GM12878 (cell line): ENCODE data around the gene LIMS1. TPM values are rescaled to one million over a fixed set of nuclear protein-coding genes. Genes with fewer than 3 reads are reported as not detected.

Source experiments
- ATAC-seq: fragments of 200-7000 bp; cut with Tn5 transposase; 3 replicates; pipeline ENCODE4 v1.9.1; 2020; ENCODE audit warnings: mild to moderate bottlenecking, moderate library complexity
- BruUV-seq: library from RNA; stranded (reverse); fragments of 400-500 nt; replicated peaks from 2 replicates; lab custom pipeline; 2021; lab: Mats Ljungman, UMichigan
- CTCF ChIA-PET: fragments of 300-600 bp; sonication (Branson Sonifier 250); formaldehyde crosslinking; extraction: SDS; loops from one replicate; lab custom pipeline; 2021; ENCODE audit warnings: inconsistent platforms; lab: Yijun Ruan, JAX
- POLR2A ChIA-PET: fragments of 350-600 bp; formaldehyde crosslinking; extraction: SDS; loops from one replicate; lab custom pipeline; 2021; ENCODE audit warnings: inconsistent platforms; lab: Charles Lee
- RAD21 ChIA-PET: fragments of 300-600 bp; sonication (Branson Sonifier 250); formaldehyde crosslinking; loops from one replicate; lab custom pipeline; 2023; ENCODE audit warnings: antibody characterized with exemption; ENCODE audit not compliant: unreplicated experiment; lab: Charles Lee
- SMC1A ChIA-PET: fragments of 300-600 bp; sonication (Branson Sonifier 250); formaldehyde crosslinking; loops from one replicate; lab custom pipeline; 2023; ENCODE audit not compliant: unreplicated experiment, uncharacterized antibody; lab: Charles Lee
- DNase-seq: peaks from one replicate; pipeline ENCODE4 v3.0.0-alpha.2; 2011; ENCODE audit warnings: low read depth, low spot score
- FAIRE-seq: peaks from 3 replicates; lab custom pipeline; 2011; peaks lifted over from hg19 to GRCh38; lab: Jason Lieb, UNC
- H2AFZ ChIP-seq: 2 replicates; pipeline ENCODE4 v1.6.0; 2011; ENCODE audit warnings: low read depth, low read length, control low read depth; ENCODE audit not compliant: control insufficient read depth
- H3K27ac ChIP-seq: 2 replicates; pipeline ENCODE4 v1.5.1; 2011; ENCODE audit warnings: control low read depth; ENCODE audit not compliant: control insufficient read depth, insufficient read depth
- H3K27me3 ChIP-seq, 2 experiments: replicated peaks in 1 of 2; 2 replicates each; pipeline versions ENCODE4 v1.6.0 to v1.6.1; 2011; ENCODE audit warnings: low read length in 1 of 2; ENCODE audit not compliant: control insufficient read depth in 2 of 2, insufficient read depth in 2 of 2
- H3K36me3 ChIP-seq, 2 experiments: 2 replicates each; pipeline ENCODE4 v1.5.1; 2011; ENCODE audit warnings: low read length in 1 of 2; ENCODE audit not compliant: control insufficient read depth in 2 of 2, insufficient read depth in 2 of 2
- H3K4me1 ChIP-seq: 2 replicates; pipeline ENCODE4 v1.6.1; 2011; ENCODE audit warnings: mild to moderate bottlenecking, low read length, moderate library complexity, mixed read lengths; ENCODE audit not compliant: control insufficient read depth, insufficient read depth
- H3K4me2 ChIP-seq: 2 replicates; pipeline ENCODE4 v1.6.0; 2011; ENCODE audit warnings: control low read depth; ENCODE audit not compliant: control insufficient read depth, insufficient read depth
- H3K4me3 ChIP-seq: fragments of 200-600 bp; sonication (generic); 2 replicates; pipeline ENCODE4 v1.5.1; 2016
- H3K79me2 ChIP-seq: 2 replicates; pipeline ENCODE4 v1.6.0; 2011; ENCODE audit warnings: low read length; ENCODE audit not compliant: control insufficient read depth, insufficient read depth
- H3K9ac ChIP-seq: 2 replicates; pipeline ENCODE4 v1.8.0; 2011; ENCODE audit warnings: low read length, control low read depth, mixed read lengths; ENCODE audit not compliant: control insufficient read depth, insufficient read depth
- H3K9me3 ChIP-seq: replicated peaks from 3 replicates; pipeline ENCODE4 v1.5.1; 2011; ENCODE audit warnings: mild to moderate bottlenecking, low read length; ENCODE audit not compliant: control insufficient read depth, insufficient read depth
- H4K20me1 ChIP-seq: 2 replicates; pipeline ENCODE4 v1.6.0; 2011; ENCODE audit not compliant: control insufficient read depth, insufficient read depth
- FOXM1 ChIP-seq: IDR thresholded peaks from 2 replicates; pipeline ENCODE4 v1.6.1; 2012; ENCODE audit warnings: low read depth, mild to moderate bottlenecking, inconsistent platforms, low read length, moderate library complexity
- NKRF ChIP-seq: fragments of 450-650 bp; conservative IDR thresholded peaks from 2 replicates; pipeline ENCODE4 v1.6.1; 2017; ENCODE audit warnings: mild to moderate bottlenecking, moderate library complexity
- SIX5 ChIP-seq: IDR thresholded peaks from 2 replicates; pipeline ENCODE4 v1.6.1; 2011; ENCODE audit warnings: mild to moderate bottlenecking, low read depth, low read length, moderate library complexity; ENCODE audit not compliant: severe bottlenecking
- SP1 ChIP-seq: IDR thresholded peaks from one replicate; pipeline ENCODE4 v1.6.1; 2011; ENCODE audit warnings: low read depth, low read length
- ZNF24 ChIP-seq: fragments of 450-650 bp; IDR thresholded peaks from 2 replicates; pipeline ENCODE4 v1.6.1; 2017; ENCODE audit warnings: antibody characterized with exemption, mild to moderate bottlenecking
- ZNF384 ChIP-seq: IDR thresholded peaks from 2 replicates; pipeline ENCODE4 v1.6.1; 2012; ENCODE audit warnings: low read depth, mild to moderate bottlenecking, low read length, improper control_type of control experiment, borderline replicate concordance
- ZSCAN29 ChIP-seq: fragments of 450-650 bp; IDR thresholded peaks from 2 replicates; pipeline ENCODE4 v1.6.1; 2017; ENCODE audit warnings: mild to moderate bottlenecking, moderate library complexity
- WGBS: methylation state at CpG from one replicate; pipeline ENCODE4 v1.1.6; 2016; ENCODE audit warnings: low lambda C conversion rate; ENCODE audit not compliant: insufficient replicate concordance, insufficient coverage; ENCODE audit errors: missing lambda C conversion rate; 5-methylcytosine and 5-hydroxymethylcytosine counted together
- in situ Hi-C: fragments of 300-500 bp; cut with MboI; formaldehyde crosslinking; loops from 9 replicates; pipeline ENCODE4 v1.14.3; 2018; ENCODE audit warnings: mixed read lengths
- intact Hi-C: fragments of 100-400 bp; cut with micrococcal nuclease; formaldehyde crosslinking; loops from one replicate; pipeline ENCODE4 v1.14.2; 2022; ENCODE audit not compliant: unreplicated experiment
- polyA plus RNA-seq, 11 experiments: library from polyadenylated mRNA; depleted of rRNA in 4 of 11; unstranded in 6 of 11; stranded (reverse) in 5 of 11; fragments of >200 nt; fragmentation: Nextera tagmentation in 4 of 11; fragmentation: Illumina TruSeq in 1 of 11; extraction: Ambion mirVana in 4 of 11; extraction: Trizol in 1 of 11; gene quantifications; 1 replicate in 1 of 11; 2 replicates in 10 of 11; pipeline versions ENCODE4 v1.2.1 to v1.2.3, GENCODE V29; 2011 to 2016; ENCODE audit warnings: inconsistent platforms in 2 of 11, missing spikeins in 2 of 11, low read depth in 1 of 11
- total RNA-seq, 4 experiments: library from RNA; depleted of rRNA in 3 of 4; stranded (reverse); fragments of >200 nt in 3 of 4; fragmentation: Illumina TruSeq in 1 of 4; extraction: Trizol in 1 of 4; gene quantifications; 2 replicates each; pipeline versions ENCODE4 v1.2.1 to v1.2.3, GENCODE V29; 2013 to 2021
- TF ChIP-seq, protein P1 (sequence below): fragments of 450-650 bp; IDR thresholded peaks from 2 replicates; pipeline ENCODE4 v1.6.1; 2016; ENCODE audit warnings: mild to moderate bottlenecking, moderate library complexity, borderline replicate concordance

The LIMS1 gene
- total and polyA plus RNA-seq, 10 of the 15 experiments (the other 5 are each of a cell fraction or from before 2014, with no cell fraction given) = 15.7 to 98.1 (median 43.9) TPM

GRCh38 chr2:108585436-108585835 is 51.2 kb downstream of the LIMS1 start:
- BruUV-seq = no TSS peak
- H3K27ac ChIP-seq = no peak overlapping the region
- in situ Hi-C loops (loop anchor here (10.0 to 25.0 kb wide), 2 partner anchors 373 to 651 kb away; no protein-coding TSS in a partner anchor), intact Hi-C loops (loop anchor here (2.0 kb wide), 1 partner anchor 649 kb away; no protein-coding TSS in a partner anchor)
- POLR2A ChIA-PET = no interaction called here
- FAIRE-seq = no peak
- no peaks in the 10 kb centered on the region for H3K9me3 ChIP-seq
- no peak for DNase-seq
- ATAC-seq = no peak
- H3K36me3 ChIP-seq = no peaks in the 10 kb centered on the region
- no peak overlapping the region for H3K4me2 ChIP-seq
- CTCF ChIA-PET = interaction anchor here (1.1 to 10.0 kb wide), 12 partner anchors 9 to 239 kb away, joined by 3 to 118 read pairs (median 10); no protein-coding TSS in a partner anchor
- peaks cover 15% of the 10 kb centered on the region for H3K79me2 ChIP-seq
- H3K4me3 ChIP-seq = no peak overlapping the region
- no peak for TF ChIP-seq SIX5
- TF ChIP-seq, protein P1, sequence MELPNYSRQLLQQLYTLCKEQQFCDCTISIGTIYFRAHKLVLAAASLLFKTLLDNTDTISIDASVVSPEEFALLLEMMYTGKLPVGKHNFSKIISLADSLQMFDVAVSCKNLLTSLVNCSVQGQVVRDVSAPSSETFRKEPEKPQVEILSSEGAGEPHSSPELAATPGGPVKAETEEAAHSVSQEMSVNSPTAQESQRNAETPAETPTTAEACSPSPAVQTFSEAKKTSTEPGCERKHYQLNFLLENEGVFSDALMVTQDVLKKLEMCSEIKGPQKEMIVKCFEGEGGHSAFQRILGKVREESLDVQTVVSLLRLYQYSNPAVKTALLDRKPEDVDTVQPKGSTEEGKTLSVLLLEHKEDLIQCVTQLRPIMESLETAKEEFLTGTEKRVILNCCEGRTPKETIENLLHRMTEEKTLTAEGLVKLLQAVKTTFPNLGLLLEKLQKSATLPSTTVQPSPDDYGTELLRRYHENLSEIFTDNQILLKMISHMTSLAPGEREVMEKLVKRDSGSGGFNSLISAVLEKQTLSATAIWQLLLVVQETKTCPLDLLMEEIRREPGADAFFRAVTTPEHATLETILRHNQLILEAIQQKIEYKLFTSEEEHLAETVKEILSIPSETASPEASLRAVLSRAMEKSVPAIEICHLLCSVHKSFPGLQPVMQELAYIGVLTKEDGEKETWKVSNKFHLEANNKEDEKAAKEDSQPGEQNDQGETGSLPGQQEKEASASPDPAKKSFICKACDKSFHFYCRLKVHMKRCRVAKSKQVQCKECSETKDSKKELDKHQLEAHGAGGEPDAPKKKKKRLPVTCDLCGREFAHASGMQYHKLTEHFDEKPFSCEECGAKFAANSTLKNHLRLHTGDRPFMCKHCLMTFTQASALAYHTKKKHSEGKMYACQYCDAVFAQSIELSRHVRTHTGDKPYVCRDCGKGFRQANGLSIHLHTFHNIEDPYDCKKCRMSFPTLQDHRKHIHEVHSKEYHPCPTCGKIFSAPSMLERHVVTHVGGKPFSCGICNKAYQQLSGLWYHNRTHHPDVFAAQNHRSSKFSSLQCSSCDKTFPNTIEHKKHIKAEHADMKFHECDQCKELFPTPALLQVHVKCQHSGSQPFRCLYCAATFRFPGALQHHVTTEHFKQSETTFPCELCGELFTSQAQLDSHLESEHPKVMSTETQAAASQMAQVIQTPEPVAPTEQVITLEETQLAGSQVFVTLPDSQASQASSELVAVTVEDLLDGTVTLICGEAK = no peak
- TF ChIP-seq SP1 = no peak
- TF ChIP-seq NKRF = no peak
- no peak for TF ChIP-seq ZNF24
- no peak for TF ChIP-seq FOXM1
- no peak for TF ChIP-seq ZNF384
- TF ChIP-seq ZSCAN29 = no peak
- SMC1A ChIA-PET = interaction anchor here (0.9 to 5.4 kb wide), 8 partner anchors 21 to 239 kb away, joined by 3 to 89 read pairs (median 4); no protein-coding TSS in a partner anchor
- no peaks in the 10 kb centered on the region for H3K27me3 ChIP-seq
- 96% methylated on average over 4 of the region's 4 CpGs for WGBS
- H3K9ac ChIP-seq = no peak overlapping the region
- H2AFZ ChIP-seq = no peak overlapping the region
- RAD21 ChIA-PET = interaction anchor here (0.9 to 4.1 kb wide), 6 partner anchors 8 to 188 kb away, joined by 3 to 34 read pairs (median 20); no protein-coding TSS in a partner anchor
- peaks cover 4% of the 10 kb centered on the region; the same call in 1 of the 2 replicates for H4K20me1 ChIP-seq
- H3K4me1 ChIP-seq = peaks cover 37% of the 10 kb centered on the region
